GM23248 (cell line): ENCODE data around the gene NPTX1.

Source experiments
- EZH2 ChIP-seq: fragments of 200-600 bp; sonication (generic); IDR thresholded peaks from 2 replicates; pipeline ENCODE4 v1.6.1; 2018; ENCODE audit warnings: antibody characterized with exemption, mild to moderate bottlenecking; ENCODE audit not compliant: insufficient read depth, poor library complexity, severe bottlenecking
- EZH2phosphoT487 ChIP-seq: fragments of 200-600 bp; sonication (generic); IDR thresholded peaks from 2 replicates; pipeline ENCODE4 v1.6.1; 2018; ENCODE audit warnings: antibody characterized with exemption, moderate library complexity, mild to moderate bottlenecking, low read depth; ENCODE audit not compliant: insufficient read depth

GRCh38 chr17:80518392-80518791 is 42.0 kb upstream of the NPTX1 start:
- TF ChIP-seq EZH2phosphoT487 = no peak
- no peak for TF ChIP-seq EZH2
